ENCODE results near the gene ELAPOR2.
"Not testable (repeated sequence)": the region's sequence is repeated elsewhere in the genome, so short reads cannot be mapped to it uniquely, and the experiment has no call there.

Gene ELAPOR2, protein sequence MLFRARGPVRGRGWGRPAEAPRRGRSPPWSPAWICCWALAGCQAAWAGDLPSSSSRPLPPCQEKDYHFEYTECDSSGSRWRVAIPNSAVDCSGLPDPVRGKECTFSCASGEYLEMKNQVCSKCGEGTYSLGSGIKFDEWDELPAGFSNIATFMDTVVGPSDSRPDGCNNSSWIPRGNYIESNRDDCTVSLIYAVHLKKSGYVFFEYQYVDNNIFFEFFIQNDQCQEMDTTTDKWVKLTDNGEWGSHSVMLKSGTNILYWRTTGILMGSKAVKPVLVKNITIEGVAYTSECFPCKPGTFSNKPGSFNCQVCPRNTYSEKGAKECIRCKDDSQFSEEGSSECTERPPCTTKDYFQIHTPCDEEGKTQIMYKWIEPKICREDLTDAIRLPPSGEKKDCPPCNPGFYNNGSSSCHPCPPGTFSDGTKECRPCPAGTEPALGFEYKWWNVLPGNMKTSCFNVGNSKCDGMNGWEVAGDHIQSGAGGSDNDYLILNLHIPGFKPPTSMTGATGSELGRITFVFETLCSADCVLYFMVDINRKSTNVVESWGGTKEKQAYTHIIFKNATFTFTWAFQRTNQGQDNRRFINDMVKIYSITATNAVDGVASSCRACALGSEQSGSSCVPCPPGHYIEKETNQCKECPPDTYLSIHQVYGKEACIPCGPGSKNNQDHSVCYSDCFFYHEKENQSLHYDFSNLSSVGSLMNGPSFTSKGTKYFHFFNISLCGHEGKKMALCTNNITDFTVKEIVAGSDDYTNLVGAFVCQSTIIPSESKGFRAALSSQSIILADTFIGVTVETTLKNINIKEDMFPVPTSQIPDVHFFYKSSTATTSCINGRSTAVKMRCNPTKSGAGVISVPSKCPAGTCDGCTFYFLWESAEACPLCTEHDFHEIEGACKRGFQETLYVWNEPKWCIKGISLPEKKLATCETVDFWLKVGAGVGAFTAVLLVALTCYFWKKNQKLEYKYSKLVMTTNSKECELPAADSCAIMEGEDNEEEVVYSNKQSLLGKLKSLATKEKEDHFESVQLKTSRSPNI

GRCh38 chr7:87059525-87060287 is at the start of gene ELAPOR2:
ELAPOR2 (minus strand) TSS chr7:87059654; CDS start chr7:87059513, 141 bp downstream.
- peak; percentile 81 for DNase-seq (ENCODE audit: low spot score)

GRCh38 chr7:87107949-87108776 is 48.7 kb upstream of the ELAPOR2 start:
- DNase-seq (ENCODE audit: low spot score): no peak

- no peak for DNase-seq (ENCODE audit: low spot score)
Observed at GRCh38 chr7:87106974-87107612, 47.6 kb upstream of the ELAPOR2 start.

GRCh38 chr7:87105401-87105800 is 45.9 kb upstream of the ELAPOR2 start:
- DNase-seq (ENCODE audit: low spot score): no peak

DNA sequence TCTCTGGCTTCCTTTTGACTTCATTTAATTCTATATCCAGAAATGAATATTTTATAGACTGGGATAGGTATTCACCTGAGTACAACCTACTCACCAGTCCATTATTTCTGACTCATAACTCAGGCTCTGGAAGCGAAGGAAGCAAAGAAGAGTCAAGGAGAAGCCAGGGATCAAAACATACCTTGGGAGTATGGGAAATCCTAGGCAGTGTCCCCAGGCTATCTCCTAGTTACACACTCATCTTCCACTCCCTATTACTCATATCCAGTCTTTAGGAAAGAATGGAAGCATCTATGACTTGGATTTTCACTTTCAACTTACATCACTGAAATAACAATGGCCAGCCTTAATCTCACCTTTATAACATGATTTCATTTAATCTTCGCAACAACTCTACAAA is 40.9 kb upstream of the ELAPOR2 start:
- DNase-seq (ENCODE audit: low spot score): no peak

DNA sequence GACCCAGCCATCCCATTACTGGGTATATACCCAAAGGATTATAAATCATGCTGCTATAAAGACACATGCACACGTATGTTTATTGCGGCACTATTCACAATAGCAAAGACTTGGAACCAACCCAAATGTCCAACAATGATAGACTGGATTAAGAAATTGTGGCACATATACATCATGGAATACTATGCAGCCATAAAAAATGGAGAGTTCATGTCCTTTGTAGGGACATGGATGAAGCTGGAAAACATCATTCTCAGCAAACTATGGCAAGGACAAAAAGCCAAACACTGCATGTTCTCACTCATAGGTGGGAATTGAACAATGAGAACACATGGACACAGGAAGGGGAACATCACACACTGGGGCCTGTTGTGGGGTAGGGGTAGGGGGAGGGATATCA is 37.9 kb upstream of the ELAPOR2 start:
- not testable (repeated sequence) for DNase-seq (ENCODE audit: low spot score)

DNA sequence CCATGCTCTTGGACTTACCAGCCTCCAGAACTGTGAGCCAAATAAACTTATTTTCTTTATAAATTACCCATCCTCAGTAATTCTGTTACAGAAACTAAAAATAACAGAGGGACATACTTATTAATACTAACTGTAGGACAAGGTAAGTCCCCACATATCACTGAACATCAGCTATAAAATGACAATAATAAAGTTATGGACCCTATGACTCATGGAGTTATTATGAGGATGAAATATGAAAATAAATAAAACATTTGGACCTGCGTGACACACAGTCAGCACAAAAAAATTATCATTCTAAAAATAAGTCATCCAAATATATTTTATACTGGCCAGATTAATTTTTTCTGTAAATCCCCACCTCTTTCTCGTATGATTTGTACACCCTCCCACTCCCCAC is 34.9 kb upstream of the ELAPOR2 start:
- DNase-seq (ENCODE audit: low spot score): no peak

- DNase-seq (ENCODE audit: low spot score): no peak
Observed at GRCh38 chr7:87092568-87093091, 33.2 kb upstream of the ELAPOR2 start.

DNA sequence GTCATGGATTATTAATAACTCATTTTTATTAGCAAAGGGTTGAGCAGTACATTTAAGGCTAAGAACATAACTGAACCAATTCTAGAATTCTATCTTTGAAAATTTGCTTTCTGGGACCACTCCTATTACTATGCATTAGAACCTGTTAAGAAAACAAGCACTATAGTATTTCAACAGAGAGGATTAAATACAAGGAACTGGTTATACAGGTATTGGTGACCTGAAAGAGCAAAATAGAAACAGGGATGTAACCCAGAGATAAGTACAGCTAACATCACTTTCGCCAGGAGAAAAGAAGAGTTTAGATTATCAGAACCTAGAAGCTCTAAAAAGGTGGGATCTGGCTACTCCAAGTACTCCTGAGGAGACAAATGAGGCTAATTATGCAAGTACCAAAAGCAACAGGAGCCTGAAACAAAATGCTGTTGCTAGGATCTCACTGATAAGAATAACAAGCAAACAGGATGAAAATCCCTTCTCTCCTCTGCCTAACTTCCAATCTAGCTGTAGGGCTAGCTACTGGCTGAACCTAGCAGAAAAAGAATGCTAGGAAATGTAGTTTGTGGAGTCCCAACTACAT is 32.1 kb upstream of the ELAPOR2 start:
- DNase-seq (ENCODE audit: low spot score): no peak

DNA sequence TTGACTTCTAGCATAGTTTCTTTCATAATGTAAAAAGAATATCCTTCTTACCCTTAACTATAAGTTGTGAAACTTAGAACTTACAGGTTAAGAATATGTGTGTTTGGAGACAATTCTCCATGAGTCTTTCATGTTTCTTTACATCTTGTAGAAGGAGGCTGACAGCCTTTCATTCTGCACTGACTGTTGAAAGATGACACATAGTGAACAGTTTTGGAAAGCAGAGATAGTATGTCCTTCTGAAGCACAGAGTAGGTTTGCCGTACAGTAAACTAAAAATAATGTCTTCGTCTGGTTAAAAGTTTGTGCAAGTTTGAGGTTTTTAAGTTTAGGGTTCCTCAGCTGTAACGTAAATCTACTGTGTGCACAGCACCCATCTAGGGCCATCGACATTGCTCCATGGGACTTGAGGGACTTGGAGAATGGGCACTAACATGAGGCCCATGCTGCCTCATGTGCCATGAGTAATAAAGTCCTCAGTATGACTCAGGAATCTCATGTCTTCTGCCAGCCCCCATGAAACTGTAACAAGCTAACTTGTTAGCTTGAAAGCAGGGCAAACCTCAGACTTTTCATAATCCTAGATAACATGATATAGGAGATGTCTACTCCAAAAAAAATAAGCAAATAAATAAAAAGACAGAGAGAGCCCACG is 24.5 kb upstream of the ELAPOR2 start:
- DNase-seq (ENCODE audit: low spot score): no peak

- no peak for DNase-seq (ENCODE audit: low spot score)
Observed at GRCh38 chr7:87082675-87083074, 23.2 kb upstream of the ELAPOR2 start.

- DNase-seq (ENCODE audit: low spot score): no peak
Observed at GRCh38 chr7:87075671-87076404, 16.4 kb upstream of the ELAPOR2 start.

DNA sequence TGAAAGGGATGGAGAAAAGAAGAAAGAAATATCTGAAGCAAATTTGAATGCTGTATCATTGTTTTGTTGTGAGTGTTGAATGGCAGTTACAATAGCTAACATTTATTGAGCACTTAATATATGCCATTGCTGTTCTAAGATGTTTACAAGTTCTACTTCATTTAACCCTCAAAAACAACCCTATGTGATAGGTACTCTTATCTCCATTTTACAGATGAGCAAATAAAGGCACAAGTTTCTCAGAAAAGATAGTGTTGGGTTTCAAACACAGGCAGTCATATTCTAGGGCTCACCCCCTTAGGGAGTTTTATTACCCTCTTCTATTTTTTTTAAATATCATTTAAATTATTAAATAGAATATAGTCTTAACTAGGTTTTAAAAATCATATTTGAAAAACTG is 8.3 kb upstream of the ELAPOR2 start:
- no peak for DNase-seq (ENCODE audit: low spot score)

DNA sequence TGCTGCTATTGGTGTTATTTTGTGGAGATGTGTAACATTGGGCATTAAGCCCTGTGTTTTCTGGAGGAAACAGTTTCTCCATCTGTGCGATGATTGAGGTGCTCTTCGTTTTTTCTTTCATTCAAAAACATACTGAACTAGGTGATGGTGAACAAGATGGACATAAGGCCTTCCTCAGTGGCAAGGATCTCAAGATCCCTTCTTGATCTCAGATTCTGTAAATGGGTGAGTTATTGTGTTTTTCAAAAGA is 759 bp upstream of the ELAPOR2 start:
- no peak for DNase-seq (ENCODE audit: low spot score)

GRCh38 chr7:87058744-87059524 is 520 bp downstream of the ELAPOR2 start:
- peak; percentile 6 for DNase-seq (ENCODE audit: low spot score)

DNA sequence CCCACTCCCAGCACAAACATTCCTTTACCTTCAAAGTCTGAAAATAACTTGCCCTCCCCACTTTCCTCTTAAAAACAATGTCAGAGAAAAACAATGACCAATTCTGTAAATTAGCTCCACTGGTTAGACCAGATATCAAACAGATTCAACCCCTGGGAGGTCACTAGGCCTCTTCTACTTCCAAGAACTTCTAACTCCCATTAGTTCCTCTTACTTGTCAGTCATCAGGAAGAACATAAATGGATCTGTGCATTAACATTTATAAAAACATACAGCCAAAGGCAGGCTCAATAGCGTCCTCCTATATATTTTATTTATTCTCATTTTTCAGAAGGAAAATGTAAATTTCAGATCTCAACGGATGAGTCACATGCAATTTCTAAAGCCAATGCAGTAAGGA is 2.2 kb downstream of the ELAPOR2 start:
- DNase-seq (ENCODE audit: low spot score): no peak

- no peak for DNase-seq (ENCODE audit: low spot score)
Observed at GRCh38 chr7:87056346-87056745, 3.1 kb downstream of the ELAPOR2 start.

DNA sequence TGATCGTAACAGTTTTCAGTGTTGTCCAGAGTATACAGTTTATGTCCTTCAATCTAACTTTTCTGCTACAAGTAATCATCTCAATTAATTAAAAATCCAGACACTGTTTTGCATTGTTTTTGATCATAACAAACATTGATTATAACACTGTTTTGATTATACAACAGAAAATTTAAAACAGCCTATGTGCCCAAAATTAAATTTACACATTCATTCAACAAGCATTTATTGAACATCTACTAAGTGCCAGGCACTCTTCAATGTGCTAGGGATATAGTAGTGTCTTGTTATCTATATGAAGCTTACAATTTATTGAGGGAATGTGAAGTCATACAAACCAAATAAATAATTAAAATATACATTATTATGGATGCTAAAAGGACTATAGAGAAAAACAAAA is 10.6 kb downstream of the ELAPOR2 start:
- no peak for DNase-seq (ENCODE audit: low spot score)

Data from LoVo (cell line).